OCI-LY7 (cell line): ENCODE results near the gene PDE10A. TPM values are rescaled to one million over a fixed set of nuclear protein-coding genes. Genes with fewer than 3 reads are reported as not detected.

Source experiments
- BruUV-seq: library from RNA; stranded (reverse); fragments of 400-500 nt; replicated peaks from 2 replicates; lab custom pipeline; 2021; lab: Mats Ljungman, UMichigan
- CTCF ChIA-PET: fragments of 300-600 bp; sonication (Branson Sonifier 250); formaldehyde crosslinking; loops from one replicate; lab custom pipeline; 2022; ENCODE audit warnings: antibody characterized with exemption; ENCODE audit not compliant: unreplicated experiment; lab: Charles Lee
- POLR2A ChIA-PET: fragments of 300-600 bp; sonication (Branson Sonifier 250); formaldehyde crosslinking; loops from one replicate; lab custom pipeline; 2022; ENCODE audit warnings: antibody characterized with exemption; lab: Charles Lee
- DNase-seq: peaks from one replicate; pipeline ENCODE4 v3.0.0-alpha.2; 2015; ENCODE audit warnings: low spot score
- H2AFZ ChIP-seq: fragments of 200-600 bp; sonication (generic), shearing (Covaris generic); 2 replicates; pipeline ENCODE4 v1.6.1; 2014; ENCODE audit warnings: mild to moderate bottlenecking, antibody characterized with exemption, low read length, moderate library complexity
- H3K27ac ChIP-seq: fragments of 200-600 bp; sonication (generic); 2 replicates; pipeline ENCODE4 v1.5.1; 2014; ENCODE audit warnings: mixed run types, low read depth, mild to moderate bottlenecking, moderate library complexity, low read length, inconsistent platforms; ENCODE audit not compliant: poor library complexity, severe bottlenecking
- H3K36me3 ChIP-seq: fragments of 200-600 bp; sonication (generic); 2 replicates; pipeline ENCODE4 v1.6.1; 2014; ENCODE audit warnings: mild to moderate bottlenecking, antibody characterized with exemption, low read length, moderate library complexity, mixed read lengths; ENCODE audit not compliant: insufficient read depth
- H3K4me1 ChIP-seq: fragments of 200-600 bp; sonication (generic); 2 replicates; pipeline ENCODE4 v1.5.1; 2014; ENCODE audit warnings: mild to moderate bottlenecking, low read length; ENCODE audit not compliant: insufficient read depth, poor library complexity, severe bottlenecking
- H3K4me2 ChIP-seq: fragments of 200-600 bp; sonication (generic); 2 replicates; pipeline ENCODE4 v1.6.1; 2014; ENCODE audit warnings: mild to moderate bottlenecking, low read length
- H3K4me3 ChIP-seq: fragments of 200-600 bp; sonication (generic); 2 replicates; pipeline ENCODE4 v1.5.1; 2014; ENCODE audit warnings: mild to moderate bottlenecking, low read depth, low read length; ENCODE audit not compliant: poor library complexity, severe bottlenecking
- H3K79me2 ChIP-seq: fragments of 200-600 bp; sonication (generic); 2 replicates; pipeline ENCODE4 v1.6.1; 2016; ENCODE audit warnings: low read depth, mild to moderate bottlenecking, low read length, moderate library complexity, mixed read lengths; ENCODE audit not compliant: insufficient read depth
- H3K9me2 ChIP-seq: fragments of 200-600 bp; sonication (generic); 2 replicates; pipeline ENCODE4 v1.6.1; 2016; ENCODE audit warnings: mild to moderate bottlenecking, low read length, mixed read lengths; ENCODE audit not compliant: insufficient read depth
- H3K9me3 ChIP-seq: fragments of 200-600 bp; sonication (generic); 2 replicates; pipeline ENCODE4 v1.6.1; 2014; ENCODE audit warnings: mild to moderate bottlenecking, mixed run types, low read length, mixed read lengths
- H4K20me1 ChIP-seq: fragments of 200-600 bp; sonication (generic); 2 replicates; pipeline ENCODE4 v1.6.1; 2014; ENCODE audit warnings: mild to moderate bottlenecking, antibody characterized with exemption, low read length, moderate library complexity, mixed read lengths; ENCODE audit not compliant: insufficient read depth
- CTCF ChIP-seq: fragments of 200-600 bp; sonication (generic); conservative IDR thresholded peaks from 2 replicates; pipeline ENCODE4 v1.5.1; 2014; ENCODE audit warnings: mild to moderate bottlenecking, antibody characterized with exemption, low read length, moderate library complexity, mixed read lengths
- EZH2phosphoT487 ChIP-seq: fragments of 200-600 bp; sonication (generic); IDR thresholded peaks from 2 replicates; pipeline ENCODE4 v1.6.1; 2018; ENCODE audit warnings: low read depth, borderline replicate concordance, mild to moderate bottlenecking, mixed run types, antibody characterized with exemption, low read length, moderate library complexity, mixed read lengths
- intact Hi-C: fragments of 100-400 bp; cut with micrococcal nuclease; formaldehyde crosslinking; loops from one replicate; pipeline ENCODE4 v1.10.0; 2022; ENCODE audit not compliant: unreplicated experiment
- total RNA-seq, 2 experiments: library from RNA; depleted of rRNA in 1 of 2; stranded (reverse); fragments of >200 nt in 1 of 2; shearing (Covaris generic) in 1 of 2; gene quantifications; 2 replicates each; pipeline ENCODE4 v1.2.3, GENCODE V29; 2014 to 2022

Gene PDE10A
- total RNA-seq, 2 experiments from 2014 or later = not detected

GRCh38 chr6:165663736-165664558 is 906 bp upstream of the PDE10A start:
- BruUV-seq = no TSS peak
- Histone ChIP-seq H3K27ac (no peak overlapping the region), H3K4me3 (no peak overlapping the region), H3K4me1 (no peaks in the 10 kb centered on the region), H3K4me2 (no peak overlapping the region), H3K79me2 (no peaks in the 10 kb centered on the region), H3K9me3 (no peaks in the 10 kb centered on the region), H2AFZ (no peak overlapping the region), H3K9me2 (no peaks in the 10 kb centered on the region), H3K36me3 (no peaks in the 10 kb centered on the region), H4K20me1 (no peaks in the 10 kb centered on the region)
- ChIA-PET POLR2A (no interaction called here), CTCF (no interaction called here)
- DNase-seq = no peak
- intact Hi-C loops = no loop called here
- no peak for TF ChIP-seq CTCF
- TF ChIP-seq EZH2phosphoT487 = no peak

GRCh38 chr6:165663377-165663735 is 315 bp upstream of the PDE10A start:
- H3K36me3 ChIP-seq = no peaks in the 10 kb centered on the region
- CTCF ChIA-PET = no interaction called here
- no peaks in the 10 kb centered on the region for H3K9me2 ChIP-seq
- no peak overlapping the region for H3K4me2 ChIP-seq
- BruUV-seq = no TSS peak
- intact Hi-C loops = no loop called here
- H3K79me2 ChIP-seq = no peaks in the 10 kb centered on the region
- H4K20me1 ChIP-seq = no peaks in the 10 kb centered on the region
- H3K4me3 ChIP-seq = no peak overlapping the region
- no peak overlapping the region for H2AFZ ChIP-seq
- no peak overlapping the region for H3K27ac ChIP-seq
- no peak for DNase-seq
- H3K4me1 ChIP-seq = no peaks in the 10 kb centered on the region
- TF ChIP-seq CTCF = no peak
- POLR2A ChIA-PET = no interaction called here
- H3K9me3 ChIP-seq = no peaks in the 10 kb centered on the region

GRCh38 chr6:165662041-165662748 is 846 bp downstream of the PDE10A start:
- Histone ChIP-seq H3K4me2 (no peak overlapping the region), H3K4me3 (no peak overlapping the region), H4K20me1 (no peaks in the 10 kb centered on the region), H3K36me3 (no peaks in the 10 kb centered on the region), H2AFZ (no peak overlapping the region), H3K4me1 (no peaks in the 10 kb centered on the region), H3K9me3 (no peaks in the 10 kb centered on the region), H3K79me2 (no peaks in the 10 kb centered on the region), H3K27ac (no peak overlapping the region), H3K9me2 (no peaks in the 10 kb centered on the region)
- no peak for DNase-seq
- CTCF ChIA-PET = no interaction called here
- intact Hi-C loops = no loop called here
- no TSS peak for BruUV-seq
- POLR2A ChIA-PET = interaction anchor here (0.7 kb wide), 1 partner anchor 587 kb away, joined by 3 read pairs; no protein-coding TSS in a partner anchor
- TF ChIP-seq CTCF = no peak
- TF ChIP-seq EZH2phosphoT487 = no peak
